Erythroblast (primary cell): ENCODE data around the gene DAW1.

Experiments used
- GATA1 ChIP-seq: IDR thresholded peaks from 2 replicates; pipeline ENCODE4 v1.6.1; 2011; ENCODE audit warnings: low read depth, mild to moderate bottlenecking, control low read depth, low read length, moderate library complexity
- POLR2A ChIP-seq: IDR thresholded peaks from 2 replicates; pipeline ENCODE4 v1.6.1; 2011; ENCODE audit warnings: mild to moderate bottlenecking, low read length

DNA sequence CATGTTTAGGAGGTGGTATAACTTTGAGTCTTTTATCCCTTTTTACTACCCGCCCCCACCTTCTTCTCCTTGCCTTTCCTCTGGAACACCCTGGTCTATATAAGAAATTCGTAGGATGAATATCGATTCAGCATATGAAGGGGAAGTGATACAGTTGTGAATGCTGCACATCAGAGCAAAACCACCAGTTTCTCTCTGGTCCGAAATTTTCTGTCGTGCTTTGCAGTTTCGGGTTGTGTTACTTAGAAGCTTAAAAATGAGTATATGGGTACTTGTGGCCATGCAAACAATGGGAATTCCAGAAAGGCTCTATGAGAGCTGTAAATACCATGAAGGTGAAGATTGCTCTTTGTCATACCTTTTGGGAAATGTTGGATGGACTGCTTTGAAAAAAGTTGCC, 60.6 kb downstream of the DAW1 start:
- TF ChIP-seq POLR2A (no peak), GATA1 (no peak)
